Measurements from ENCODE around the gene GAL3ST2. TPM values are rescaled to one million over a fixed set of nuclear protein-coding genes. Genes with fewer than 3 reads are reported as not detected.

The GAL3ST2 gene
- total RNA-seq, 1 donor from 2014 or later, result not detected

DNA sequence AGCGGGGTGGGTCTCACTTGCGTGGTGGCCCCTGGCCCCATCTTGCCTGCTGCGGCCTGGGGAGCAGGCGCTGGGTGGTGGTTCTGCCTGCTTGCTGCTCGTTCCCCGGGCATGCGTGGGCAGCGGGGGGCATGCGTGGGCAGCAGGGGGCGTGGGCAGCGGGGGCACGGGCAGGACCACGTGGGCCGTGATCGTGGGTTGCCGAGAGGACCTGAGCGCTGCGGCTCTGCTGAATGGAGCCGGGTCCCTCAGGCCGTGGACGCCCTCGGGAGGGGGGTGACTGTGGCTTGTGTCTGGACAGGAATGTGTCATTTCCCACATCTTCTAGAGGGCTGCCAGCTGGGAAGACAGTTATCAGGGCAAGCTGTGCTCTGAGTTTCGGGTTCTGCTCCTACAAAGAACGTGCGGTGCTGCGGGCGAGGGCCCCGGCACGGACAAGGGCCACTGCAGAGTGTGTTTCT, 8.3 kb upstream of the GAL3ST2 start:
- H3K4me3 ChIP-seq (ENCODE audit: low read depth, low read length), result no peak overlapping the region
- DNase-seq (ENCODE audit: low read depth), result no peak
- TF ChIP-seq, protein P1, sequence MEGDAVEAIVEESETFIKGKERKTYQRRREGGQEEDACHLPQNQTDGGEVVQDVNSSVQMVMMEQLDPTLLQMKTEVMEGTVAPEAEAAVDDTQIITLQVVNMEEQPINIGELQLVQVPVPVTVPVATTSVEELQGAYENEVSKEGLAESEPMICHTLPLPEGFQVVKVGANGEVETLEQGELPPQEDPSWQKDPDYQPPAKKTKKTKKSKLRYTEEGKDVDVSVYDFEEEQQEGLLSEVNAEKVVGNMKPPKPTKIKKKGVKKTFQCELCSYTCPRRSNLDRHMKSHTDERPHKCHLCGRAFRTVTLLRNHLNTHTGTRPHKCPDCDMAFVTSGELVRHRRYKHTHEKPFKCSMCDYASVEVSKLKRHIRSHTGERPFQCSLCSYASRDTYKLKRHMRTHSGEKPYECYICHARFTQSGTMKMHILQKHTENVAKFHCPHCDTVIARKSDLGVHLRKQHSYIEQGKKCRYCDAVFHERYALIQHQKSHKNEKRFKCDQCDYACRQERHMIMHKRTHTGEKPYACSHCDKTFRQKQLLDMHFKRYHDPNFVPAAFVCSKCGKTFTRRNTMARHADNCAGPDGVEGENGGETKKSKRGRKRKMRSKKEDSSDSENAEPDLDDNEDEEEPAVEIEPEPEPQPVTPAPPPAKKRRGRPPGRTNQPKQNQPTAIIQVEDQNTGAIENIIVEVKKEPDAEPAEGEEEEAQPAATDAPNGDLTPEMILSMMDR (conservative IDR thresholded peaks at IDR 0.05; ENCODE audit: low read depth, low read length), result no peak

DNA sequence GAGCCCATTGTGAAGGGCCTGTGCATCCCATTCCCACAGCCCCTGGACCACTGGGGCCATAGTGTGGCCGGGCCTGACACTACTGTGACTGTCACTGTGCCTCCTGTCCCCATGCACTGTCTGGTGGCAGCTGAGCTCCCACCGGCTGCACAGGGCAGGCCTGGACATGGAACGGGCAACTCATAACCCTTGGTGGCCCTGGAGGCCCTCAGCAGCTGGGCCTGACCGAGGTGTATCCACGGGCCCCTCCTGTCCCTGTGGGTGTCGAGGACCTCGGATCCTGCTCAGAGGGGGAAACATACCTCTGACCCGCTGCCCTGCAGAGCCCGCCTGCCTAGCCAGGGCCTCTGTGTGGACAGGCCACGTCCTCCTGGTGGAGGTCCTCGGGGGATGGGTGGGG, 7.8 kb upstream of the GAL3ST2 start:
- TF ChIP-seq, protein P1 (conservative IDR thresholded peaks at IDR 0.05; ENCODE audit: low read depth, low read length), result no peak
- H3K4me3 ChIP-seq (ENCODE audit: low read depth, low read length), result no peak overlapping the region
- DNase-seq (ENCODE audit: low read depth), result no peak

DNA sequence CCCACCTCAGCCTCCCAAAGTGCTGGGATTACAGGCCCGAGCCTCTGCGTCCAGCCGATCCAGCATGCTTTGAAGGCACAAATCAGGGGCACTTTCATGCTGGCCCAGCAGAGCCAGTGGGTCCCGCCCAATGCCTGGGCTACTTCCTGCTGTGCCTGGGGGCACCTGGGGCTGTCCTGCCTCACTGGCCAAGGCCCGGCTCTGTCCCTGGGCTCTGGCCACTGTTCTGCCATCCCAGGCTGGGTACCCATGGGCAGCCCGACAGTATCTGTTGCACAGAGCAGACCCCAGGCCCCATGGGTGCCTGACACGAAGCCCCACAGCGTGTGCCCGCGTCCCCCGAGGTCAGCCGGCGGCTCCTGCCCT, 6.8 kb upstream of the GAL3ST2 start:
- no peak for DNase-seq (ENCODE audit: low read depth)
- TF ChIP-seq, protein P1 (conservative IDR thresholded peaks at IDR 0.05; ENCODE audit: low read depth, low read length), result no peak
- no peak overlapping the region for H3K4me3 ChIP-seq (ENCODE audit: low read depth, low read length)

DNA sequence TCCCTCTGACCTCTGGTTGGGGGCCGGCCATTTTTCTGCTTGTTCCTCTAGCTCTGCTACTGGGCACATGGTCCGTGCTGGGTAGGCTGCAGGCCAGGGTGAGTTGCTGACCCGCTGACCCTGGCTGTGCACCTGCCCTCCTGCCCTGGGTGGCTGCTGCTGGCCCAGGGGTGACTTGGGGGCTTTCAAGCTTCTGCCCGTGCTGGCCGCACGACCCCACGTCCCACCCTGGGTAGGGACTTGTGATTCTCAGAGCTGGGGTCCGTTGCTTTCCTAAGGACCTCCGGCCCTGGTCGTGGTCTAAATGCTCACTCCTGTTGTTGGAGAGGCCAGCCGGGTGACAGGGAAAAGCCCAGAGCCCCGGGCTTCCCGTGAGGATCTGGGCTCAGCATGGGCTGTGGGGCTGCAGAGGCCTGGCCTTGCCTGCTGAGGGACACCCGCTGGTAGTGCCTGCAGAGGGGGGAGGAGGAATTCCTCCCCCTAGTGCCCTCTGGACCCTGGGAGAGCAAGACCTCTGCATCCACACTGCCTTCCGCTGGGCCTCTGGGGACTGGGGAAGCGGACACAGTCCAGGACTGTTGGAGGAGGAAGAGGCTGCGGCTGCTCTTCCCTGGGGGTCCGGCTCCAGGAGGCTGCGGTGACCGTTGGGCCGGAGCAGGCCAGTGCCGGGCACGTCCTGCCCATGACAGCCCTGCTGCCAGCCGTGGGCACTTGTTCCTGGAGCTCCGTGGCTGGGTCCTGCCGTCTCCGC, 6.3 kb upstream of the GAL3ST2 start:
- H3K4me3 ChIP-seq (ENCODE audit: low read depth, low read length), result no peak overlapping the region
- DNase-seq (ENCODE audit: low read depth), result no peak
- TF ChIP-seq, protein P1 (conservative IDR thresholded peaks at IDR 0.05; ENCODE audit: low read depth, low read length), result no peak

DNA sequence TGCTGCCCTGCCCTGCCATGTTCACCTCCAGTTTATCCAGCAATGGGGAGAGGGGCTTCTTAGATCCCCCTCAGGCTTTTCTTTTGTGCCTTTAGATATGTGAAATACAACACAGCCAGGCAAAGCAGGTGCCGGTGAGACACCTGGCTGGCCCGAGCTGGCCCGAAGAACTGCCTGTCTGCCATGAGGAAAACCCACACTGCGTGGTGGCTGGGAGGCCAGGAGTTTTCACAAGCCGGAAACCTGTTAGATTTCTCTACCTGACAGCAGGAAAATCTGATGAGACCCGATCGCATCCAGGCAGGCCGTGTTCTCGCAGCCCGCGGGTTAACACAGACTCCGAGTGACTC, 5.7 kb upstream of the GAL3ST2 start:
- TF ChIP-seq, protein P1 (conservative IDR thresholded peaks at IDR 0.05; ENCODE audit: low read depth, low read length), result no peak
- no peak for DNase-seq (ENCODE audit: low read depth)
- H3K4me3 ChIP-seq (ENCODE audit: low read depth, low read length), result no peak overlapping the region

DNA sequence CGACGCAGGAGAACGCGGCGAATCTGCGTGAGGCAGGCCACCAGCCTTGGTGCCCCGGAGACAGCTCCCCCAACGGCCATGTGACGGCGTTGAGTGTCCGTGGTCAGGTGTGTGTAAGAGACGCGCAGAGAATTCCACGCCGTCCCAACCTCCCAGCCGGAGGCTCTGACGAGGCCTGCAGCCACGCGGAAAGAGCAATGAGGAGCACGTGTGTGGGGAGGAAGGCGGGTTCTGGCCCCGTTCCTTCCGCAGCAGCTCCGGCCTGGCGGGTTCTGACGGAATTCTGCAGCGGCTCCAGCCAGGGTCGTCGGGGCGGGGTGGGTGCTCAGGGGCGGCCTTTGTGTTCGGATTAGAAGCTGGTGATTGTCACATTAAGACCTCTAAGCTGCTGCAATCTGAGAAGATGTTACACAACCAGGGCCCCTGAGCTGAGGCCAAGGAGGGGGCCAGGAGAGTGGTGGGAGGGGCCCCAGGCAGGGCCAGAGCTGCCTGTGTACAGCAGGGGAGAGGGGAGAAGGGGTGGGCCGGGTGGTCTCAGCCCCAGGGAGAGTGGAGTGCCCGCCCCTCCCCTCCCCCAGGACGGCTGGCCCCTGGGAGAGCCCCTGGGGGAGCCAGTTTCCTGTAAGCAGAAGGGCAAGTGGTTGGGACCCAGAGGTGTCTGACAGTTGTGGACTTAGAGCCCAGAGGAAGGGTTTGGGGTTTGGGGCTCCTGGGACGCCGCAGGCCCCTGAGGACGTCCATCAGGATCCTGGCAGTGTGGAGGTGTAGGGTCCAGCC, 5.1 kb upstream of the GAL3ST2 start:
- DNase-seq (ENCODE audit: low read depth), result peak; percentile 1
- TF ChIP-seq, protein P1 (conservative IDR thresholded peaks at IDR 0.05; ENCODE audit: low read depth, low read length), result no peak
- H3K4me3 ChIP-seq (ENCODE audit: low read depth, low read length), result no peak overlapping the region
